Stomach (tissue), 9 donors: ENCODE measurements around the gene UBAC2. TPM values are rescaled to one million over a fixed set of nuclear protein-coding genes. Genes with fewer than 3 reads are reported as not detected.

ENCODE experiments used
- DNase-seq, 2 donors: peaks; one replicate each; pipeline versions ENCODE4 v3.0.0 to v3.0.0-alpha.2; 2013 to 2019
- H3K27ac ChIP-seq, 5 donors: fragments of 200-600 bp in 4 of 5; sonication (generic) in 4 of 5; one replicate each; pipeline ENCODE4 v1.5.1; 2013 to 2019; ENCODE audit warnings: mild to moderate bottlenecking in 1 of 5, moderate library complexity in 1 of 5
- H3K27me3 ChIP-seq, 3 donors: fragments of 200-600 bp; sonication (generic); one replicate each; pipeline ENCODE4 v1.5.1; 2017 to 2019; ENCODE audit warnings: mixed run types in 1 of 3
- H3K36me3 ChIP-seq, 4 donors: fragments of 200-600 bp; sonication (generic); 1 replicate in 3 of 4; 2 replicates in 1 of 4; pipeline ENCODE4 v1.5.1; 2016 to 2019
- H3K4me1 ChIP-seq, 4 donors: fragments of 200-600 bp; sonication (generic); one replicate each; pipeline ENCODE4 v1.5.1; 2016 to 2019
- H3K4me3 ChIP-seq, 4 donors: fragments of 200-600 bp; sonication (generic) in 3 of 4; one replicate each; pipeline ENCODE4 v1.5.1; 2016 to 2019; ENCODE audit warnings: mild to moderate bottlenecking in 1 of 4
- H3K9me3 ChIP-seq, 4 donors: fragments of 200-600 bp; sonication (generic); one replicate each; pipeline ENCODE4 v1.5.1; 2016 to 2019
- CTCF ChIP-seq, 7 experiments: fragments of 450-650 bp in 4 of 7; fragments of 200-600 bp in 3 of 7; sonication (generic) in 3 of 7; IDR thresholded peaks; one replicate each; pipeline ENCODE4 v1.5.1; 2016 to 2019; ENCODE audit warnings: antibody characterized with exemption in 7 of 7, control low read depth in 2 of 7, mild to moderate bottlenecking in 1 of 7
- EP300 ChIP-seq: sonication (generic); formaldehyde crosslinking; IDR thresholded peaks from one replicate; pipeline ENCODE4 v1.6.1; 2017; ENCODE audit warnings: antibody characterized with exemption
- POLR2A ChIP-seq, 4 donors: fragments of 450-650 bp; IDR thresholded peaks; one replicate each; pipeline ENCODE4 v1.6.1; 2016; ENCODE audit warnings: antibody characterized with exemption in 4 of 4, control low read depth in 2 of 4, mild to moderate bottlenecking in 1 of 4, moderate library complexity in 1 of 4
- POLR2AphosphoS5 ChIP-seq, 3 donors: sonication (generic); formaldehyde crosslinking; IDR thresholded peaks; one replicate each; pipeline ENCODE4 v1.6.1; 2016; ENCODE audit warnings: antibody characterized with exemption in 3 of 3
- WGBS, 5 donors: extraction: QIAGEN DNeasy Blood & Tissue Kit in 3 of 5; methylation state at CpG; one replicate each; pipeline versions ENCODE4 v1.1.5 to v1.1.7; 2013 to 2018; 5-methylcytosine and 5-hydroxymethylcytosine counted together
- intact Hi-C: fragments of 100-400 bp; cut with DNase I; formaldehyde crosslinking; loops from one replicate; pipeline ENCODE4 v1.15.1; 2023; ENCODE audit warnings: low total_unique reads
- polyA plus RNA-seq, 3 donors: library from polyadenylated mRNA; stranded (reverse); fragments of 200-250 nt; gene quantifications; one replicate each; pipeline ENCODE4 v1.2.3, GENCODE V29; 2013
- total RNA-seq, 5 donors: library from RNA; depleted of rRNA; stranded (reverse); fragments of >200 nt; gene quantifications; one replicate each; pipeline versions ENCODE4 v1.1.0 to v1.2.3, GENCODE V29; 2014 to 2016
- donor health status: healthy with polysubstance abuse.
- donor health status: Bipolar disorder and iron deficiency.
- donor health status: healthy.

Gene UBAC2
- total and polyA plus RNA-seq, 8 donors, result 18.1 to 68.8 (median 40.1) TPM

- Histone ChIP-seq H3K4me3 (no peak overlapping the region), H3K36me3 (peaks cover 0 to 7% (median 0%) of the 10 kb centered on the region in 4 donors), H3K4me1 (peaks cover 0 to 91% (median 46%) of the 10 kb centered on the region in 4 donors), H3K27me3 (no peaks in the 10 kb centered on the region), H3K9me3 (no peaks in the 10 kb centered on the region), H3K27ac (no peak overlapping the region)
- TF ChIP-seq EP300, result no peak
- TF ChIP-seq CTCF (IDR thresholded peaks at IDR 0.05), result no peak
- no peak for TF ChIP-seq POLR2AphosphoS5 (IDR thresholded peaks at IDR 0.05)
- no peak for TF ChIP-seq POLR2A (IDR thresholded peaks at IDR 0.05)
- intact Hi-C loops, result no loop called here
- DNase-seq, result no peak
- WGBS, 5 donors, result 63 to 81% (median 65%) methylated on average over 4 of the region's 4 CpGs
Measured at GRCh38 chr13:99225078-99225477, 24.4 kb downstream of the UBAC2 start.

GRCh38 chr13:99226513-99226912 is 25.9 kb downstream of the UBAC2 start:
- TF ChIP-seq CTCF (IDR thresholded peaks at IDR 0.05) (no peak), POLR2A (IDR thresholded peaks at IDR 0.05) (no peak), EP300 (no peak), POLR2AphosphoS5 (IDR thresholded peaks at IDR 0.05) (no peak)

DNA sequence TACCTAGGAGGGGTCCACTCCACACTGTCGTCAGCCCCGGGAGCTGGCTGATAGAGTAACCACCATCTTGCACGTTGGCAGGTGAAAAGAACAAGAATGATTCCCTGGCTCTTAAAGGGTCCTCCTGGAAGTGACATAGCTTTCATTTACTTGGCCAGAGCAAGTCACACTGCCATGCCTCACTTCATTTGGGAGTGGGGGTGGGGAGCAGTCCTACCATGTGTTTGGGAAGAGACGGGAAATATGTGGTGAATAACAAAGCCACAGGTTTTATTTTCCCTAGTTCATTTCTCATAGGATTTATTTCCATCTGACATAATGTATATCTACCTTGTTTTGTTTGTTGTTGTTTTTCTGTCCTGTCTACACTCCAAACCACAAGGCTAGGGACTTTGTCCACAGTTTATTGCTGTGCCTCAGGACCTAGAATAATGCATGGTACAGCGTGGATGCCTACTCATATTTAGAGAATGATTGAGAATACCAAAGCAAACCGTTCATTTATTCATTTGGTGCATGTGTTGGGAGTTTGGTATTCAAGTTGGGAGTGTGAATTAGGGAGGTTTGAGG is 26.8 kb downstream of the UBAC2 start:
- peaks cover 13 to 89% (median 41%) of the 10 kb centered on the region in 4 donors for H3K4me1 ChIP-seq
- WGBS, 5 donors, result 87 to 94% (median 91%) methylated on average over 6 of the region's 6 CpGs
- intact Hi-C loops, result no loop called here

More at GRCh38 chr13:99226513-99226912, 25.9 kb downstream of the UBAC2 start:
- intact Hi-C loops, result no loop called here
- H3K36me3 ChIP-seq, result peaks cover 0 to 7% (median 0%) of the 10 kb centered on the region in 4 donors
- no peaks in the 10 kb centered on the region for H3K27me3 ChIP-seq
- no peak overlapping the region for H3K4me3 ChIP-seq
- H3K27ac ChIP-seq, result no peak overlapping the region
- H3K9me3 ChIP-seq, result no peaks in the 10 kb centered on the region
- no peak for DNase-seq
- WGBS, 5 donors, result 61 to 70% (median 66%) methylated on average over 2 of the region's 2 CpGs
- H3K4me1 ChIP-seq, result peaks cover 8 to 91% (median 40%) of the 10 kb centered on the region in 4 donors

More for the DNA sequence above, 26.8 kb downstream of the UBAC2 start:
- TF ChIP-seq CTCF (IDR thresholded peaks at IDR 0.05) (no peak), POLR2AphosphoS5 (IDR thresholded peaks at IDR 0.05) (no peak), POLR2A (IDR thresholded peaks at IDR 0.05) (no peak), EP300 (no peak)
- no peaks in the 10 kb centered on the region for H3K9me3 ChIP-seq
- H3K36me3 ChIP-seq, result peaks cover 0 to 7% (median 0%) of the 10 kb centered on the region in 4 donors
- DNase-seq, result no peak
- H3K4me3 ChIP-seq, result no peak overlapping the region
- no peak overlapping the region for H3K27ac ChIP-seq
- no peaks in the 10 kb centered on the region for H3K27me3 ChIP-seq
